ENCODE measurements around the gene ANKRD2.
"Not testable (repeated sequence)": the region's sequence is repeated elsewhere in the genome, so short reads cannot be mapped to it uniquely, and the experiment has no call there.

Gene ANKRD2

DNA sequence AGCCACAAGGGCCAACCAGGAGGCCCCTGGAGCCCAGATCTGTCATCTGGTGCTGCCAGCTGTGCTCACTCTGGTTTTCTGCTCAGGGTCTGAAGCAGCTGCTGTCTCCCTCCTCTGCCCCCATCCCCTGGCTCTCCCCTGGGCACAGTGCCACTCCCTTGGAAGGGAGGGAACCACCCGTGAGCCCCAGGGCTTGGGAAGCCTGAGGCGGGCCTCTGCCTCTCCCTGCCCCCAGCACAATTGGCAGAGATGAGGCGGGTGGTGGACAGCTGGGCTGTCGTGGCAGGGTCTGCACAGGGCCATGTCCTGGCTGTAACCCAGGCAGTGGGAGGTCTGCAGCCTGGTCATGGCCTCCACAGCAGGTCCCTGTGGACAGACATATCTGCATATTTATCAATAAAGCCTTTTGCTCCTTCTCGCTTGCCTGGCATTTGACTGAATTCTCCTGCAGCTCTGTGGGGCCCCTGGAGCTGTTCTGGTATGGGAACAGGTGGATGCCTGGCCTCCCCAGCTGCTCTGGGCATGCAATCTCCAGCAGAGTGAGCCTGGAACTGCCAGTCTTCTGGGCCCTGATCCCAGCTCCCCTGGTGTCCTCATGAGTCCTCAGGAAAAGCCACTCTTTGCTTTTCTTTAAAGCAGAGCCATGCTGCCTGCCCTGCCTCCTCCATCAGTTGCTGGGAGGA, 1.6 kb upstream of the ANKRD2 start:
- no peak for DNase-seq (ENCODE audit: insufficient read length, low spot score)
- FAIRE-seq, result no peak

DNA sequence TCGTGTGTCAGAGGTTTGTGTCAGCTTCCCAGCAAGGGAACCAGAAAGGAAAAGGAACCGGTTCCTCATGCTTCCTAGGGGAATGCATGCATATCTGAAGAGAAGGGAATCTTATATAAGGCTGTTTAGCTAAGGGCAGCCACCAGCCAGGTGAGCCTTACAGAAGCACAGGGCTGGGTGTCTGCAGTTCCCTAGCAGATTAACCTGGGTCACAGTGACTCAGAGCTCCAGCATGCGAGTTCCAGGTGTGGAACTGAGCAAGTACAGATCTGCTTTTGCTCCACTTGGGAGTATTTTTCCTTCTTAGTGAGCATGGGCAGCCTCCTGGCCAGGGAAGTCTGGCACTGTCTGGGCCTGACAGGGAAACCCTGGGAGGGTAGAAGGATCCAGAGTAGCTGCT, 957 bp upstream of the ANKRD2 start:
- FAIRE-seq (no peak), DNase-seq (ENCODE audit: insufficient read length, low spot score) (no peak)

DNA sequence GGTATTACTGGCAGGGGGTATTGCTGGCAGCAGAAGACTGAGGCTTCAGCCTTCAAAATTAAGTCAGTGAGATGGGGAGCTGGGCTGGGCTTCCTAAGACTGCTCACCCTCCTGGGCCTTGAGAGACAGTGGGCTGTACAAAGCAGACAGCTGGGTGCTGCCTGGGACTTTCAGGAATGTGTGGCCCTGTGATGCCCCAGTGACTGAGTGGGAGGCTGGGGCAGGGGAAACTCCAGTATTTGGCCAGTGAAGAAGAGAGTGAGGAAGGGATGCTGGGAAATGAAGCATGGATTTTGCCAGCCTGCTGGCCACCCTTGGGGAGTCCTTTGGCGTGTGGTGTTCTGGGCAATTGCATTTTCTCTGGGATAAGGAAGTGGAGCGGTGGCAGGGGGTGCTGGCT, 442 bp downstream of the ANKRD2 start:
- peak; percentile 54 for FAIRE-seq
- DNase-seq (ENCODE audit: insufficient read length, low spot score), result no peak

DNA sequence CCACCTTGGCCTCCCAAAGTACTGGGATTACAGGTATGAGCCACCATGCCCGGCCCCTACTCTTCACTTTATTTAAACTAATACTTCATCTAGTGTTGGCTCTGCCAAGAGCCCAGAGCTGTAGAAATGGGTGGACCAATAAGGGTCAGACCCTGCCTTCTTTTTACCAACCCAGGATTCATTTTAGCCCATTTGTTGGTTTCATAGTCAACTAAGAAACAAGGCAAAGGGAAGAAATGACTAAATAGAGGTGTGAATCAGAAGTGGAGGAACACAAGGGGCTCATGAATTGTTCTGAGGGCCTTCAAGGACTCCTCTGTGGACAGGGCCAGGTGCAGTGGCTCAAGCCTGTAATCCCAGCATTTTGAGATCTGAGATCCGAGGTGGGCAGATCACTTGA, 1.1 kb downstream of the ANKRD2 start:
- FAIRE-seq (no peak), DNase-seq (ENCODE audit: insufficient read length, low spot score) (no peak)

DNA sequence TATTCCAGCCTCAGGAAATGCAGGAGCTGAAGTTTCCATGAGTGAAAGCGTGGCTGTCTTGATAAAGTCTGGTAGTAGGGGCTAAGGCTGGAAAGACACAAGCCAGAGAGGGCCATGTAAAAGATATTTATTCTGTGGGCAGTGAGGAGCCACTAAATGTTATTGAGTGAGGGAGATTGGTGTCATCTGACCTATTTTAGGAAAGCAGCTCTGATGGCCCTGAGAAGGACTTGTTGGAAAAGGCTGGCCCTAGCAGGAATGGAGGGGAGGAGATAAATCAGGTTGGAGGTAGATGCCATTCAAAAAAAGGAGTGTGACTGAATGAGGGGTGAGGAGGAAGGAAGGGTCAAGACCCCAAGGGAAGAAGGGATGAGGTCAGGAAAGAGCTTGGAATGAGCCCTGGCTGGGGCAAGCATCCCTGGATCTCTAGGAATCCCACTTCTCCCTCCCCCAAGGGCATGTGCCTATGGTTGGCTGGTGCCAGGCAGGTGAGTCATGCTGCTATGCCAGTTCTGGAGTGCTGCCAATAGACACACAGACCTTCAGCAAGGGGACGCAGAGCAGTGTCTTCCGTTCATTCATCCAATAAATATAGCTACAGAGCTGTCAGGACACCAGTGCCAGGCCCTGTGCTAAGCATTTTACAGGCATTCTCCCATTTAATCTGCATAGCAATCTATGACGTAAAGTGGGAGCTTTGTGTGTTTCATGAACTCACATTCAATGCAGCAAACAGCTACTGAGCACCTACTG, 2.0 kb downstream of the ANKRD2 start:
- DNase-seq (ENCODE audit: insufficient read length, low spot score) (peak; percentile 98), FAIRE-seq (peak; percentile 99)

DNA sequence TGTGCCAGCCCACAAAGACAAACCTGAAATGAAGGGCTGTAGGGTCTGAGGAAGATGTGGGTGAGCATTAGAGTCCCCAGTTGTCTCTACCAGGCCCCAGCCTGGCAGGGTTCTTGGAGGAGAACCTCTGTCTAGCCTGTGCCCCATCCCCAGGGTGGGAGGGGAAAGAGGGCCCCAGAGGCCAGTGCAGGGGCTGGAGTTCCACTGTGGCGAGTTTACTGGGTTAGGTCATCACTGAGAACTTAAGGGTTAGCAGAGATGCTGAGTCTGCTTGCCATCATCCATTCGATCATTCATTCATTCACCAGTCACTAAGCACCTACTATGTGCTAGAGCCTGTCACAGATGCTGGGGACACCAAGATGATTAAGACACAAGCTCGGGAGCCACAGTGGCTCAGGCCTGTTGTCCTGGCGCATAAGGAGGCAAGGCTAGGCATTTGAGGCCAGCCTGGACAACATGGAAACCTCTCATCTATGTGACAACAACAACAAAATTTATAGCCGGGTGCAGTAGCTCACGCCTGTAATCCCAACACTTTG, 2.6 kb downstream of the ANKRD2 start:
- FAIRE-seq, result no peak
- peak; percentile 69 for DNase-seq (ENCODE audit: insufficient read length, low spot score)

DNA sequence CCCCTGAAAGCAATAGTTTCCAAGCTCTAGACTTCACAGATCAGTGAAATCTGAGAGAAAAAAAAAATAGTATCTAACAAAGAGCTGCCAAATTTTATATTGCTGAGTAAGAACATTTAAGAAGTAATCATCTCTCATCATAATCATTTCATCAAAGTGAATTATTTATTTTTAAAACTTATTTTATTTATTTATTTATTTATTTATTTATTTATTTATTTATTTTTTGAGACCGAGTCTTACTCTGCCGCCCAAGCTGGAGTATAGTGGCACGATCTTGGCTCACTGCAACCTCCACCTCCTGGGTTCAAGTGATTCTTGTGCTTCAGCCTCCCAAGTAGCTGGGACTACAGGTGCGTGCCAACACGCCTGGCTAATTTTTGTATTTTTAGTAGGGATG, 3.9 kb downstream of the ANKRD2 start:
- not testable (repeated sequence) for FAIRE-seq; DNase-seq (ENCODE audit: insufficient read length, low spot score)

DNA sequence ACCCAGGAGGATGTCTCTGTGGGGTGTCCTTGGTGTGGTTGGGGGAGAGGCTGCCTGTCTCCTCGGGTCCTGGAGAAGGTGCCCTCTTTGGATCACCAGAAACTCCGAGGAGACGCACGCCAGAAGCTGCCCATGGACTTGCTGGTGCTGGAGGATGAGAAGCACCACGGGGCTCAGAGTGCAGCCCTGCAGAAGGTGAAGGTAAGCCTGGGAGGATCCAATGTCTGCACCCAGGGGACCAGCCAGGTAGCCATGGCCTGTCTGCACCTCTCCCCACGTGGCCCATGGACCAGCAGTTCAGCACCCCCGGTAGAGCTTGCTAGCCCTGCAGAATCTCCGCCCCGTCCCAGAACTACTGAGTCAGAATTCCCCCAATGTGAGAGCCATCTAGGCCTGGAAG, 5.1 kb downstream of the ANKRD2 start:
- FAIRE-seq (no peak), DNase-seq (ENCODE audit: insufficient read length, low spot score) (no peak)

DNA sequence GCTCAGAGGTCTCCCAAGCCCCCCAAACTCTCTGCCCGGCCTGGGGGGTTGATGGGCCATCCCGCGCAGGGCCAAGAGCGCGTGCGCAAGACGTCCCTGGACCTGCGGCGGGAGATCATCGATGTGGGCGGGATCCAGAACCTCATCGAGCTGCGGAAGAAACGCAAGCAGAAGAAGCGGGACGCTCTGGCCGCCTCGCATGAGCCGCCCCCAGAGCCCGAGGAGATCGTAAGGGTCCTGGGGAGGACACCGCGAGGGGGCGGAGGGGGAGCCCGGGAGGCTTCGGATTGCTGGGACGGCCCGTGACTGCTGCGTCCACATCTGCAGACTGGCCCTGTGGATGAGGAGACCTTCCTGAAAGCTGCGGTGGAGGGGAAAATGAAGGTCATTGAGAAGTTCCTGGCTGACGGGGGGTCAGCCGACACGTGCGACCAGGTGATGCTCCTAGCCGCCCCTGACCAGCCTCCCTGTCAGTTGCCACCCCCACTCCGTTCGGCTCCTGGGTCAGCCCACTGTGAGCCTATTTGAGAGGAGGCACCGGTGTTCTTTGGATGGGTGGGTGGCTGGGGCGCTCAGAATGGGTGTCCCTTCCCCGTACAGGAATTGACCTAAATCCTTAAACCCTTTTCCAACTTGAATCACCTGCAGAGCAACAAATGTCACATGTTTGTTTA, 5.7 kb downstream of the ANKRD2 start:
- no peak for FAIRE-seq
- DNase-seq (ENCODE audit: insufficient read length, low spot score), result no peak

DNA sequence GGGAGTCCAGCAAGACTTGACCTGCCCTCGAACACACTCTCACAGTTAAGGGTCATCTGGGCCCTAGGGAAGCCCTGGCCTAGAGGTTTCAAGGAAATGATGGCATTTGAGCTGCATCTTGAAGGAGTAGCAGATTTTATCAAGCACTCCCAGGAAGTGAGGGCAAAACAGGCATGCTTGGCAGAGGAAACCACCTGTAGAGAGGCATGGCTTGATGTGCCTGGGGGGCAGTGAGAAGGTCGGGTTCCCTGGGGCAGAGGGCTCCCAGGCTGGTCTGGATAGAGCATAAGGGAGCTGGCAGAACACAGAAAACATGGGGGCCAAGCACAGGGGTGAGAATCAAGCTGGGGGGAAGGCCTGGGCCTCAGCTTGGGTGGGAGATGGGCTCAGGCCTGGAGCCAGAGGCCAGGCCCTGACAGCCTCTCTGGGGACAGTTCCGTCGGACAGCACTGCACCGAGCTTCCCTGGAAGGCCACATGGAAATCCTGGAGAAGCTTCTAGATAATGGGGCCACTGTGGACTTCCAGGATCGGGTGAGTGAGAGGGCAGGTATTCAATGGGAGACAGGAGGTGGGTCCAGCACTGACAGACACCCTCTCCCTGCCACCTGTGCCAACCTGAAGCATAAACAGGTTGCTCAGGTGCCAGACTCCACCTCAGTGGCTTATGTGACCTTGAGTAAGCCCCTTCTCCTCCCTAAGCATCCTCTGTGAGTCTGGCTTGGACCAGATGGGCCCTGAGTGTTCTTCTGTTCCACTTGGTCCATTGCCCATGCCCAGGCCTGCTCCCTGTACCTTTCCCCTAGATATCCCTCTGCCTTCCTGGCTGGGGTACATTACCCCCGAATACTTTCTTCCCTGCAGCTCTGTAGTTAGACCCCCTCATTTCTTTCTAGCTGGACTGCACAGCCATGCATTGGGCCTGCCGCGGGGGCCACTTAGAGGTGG, 8.1 kb downstream of the ANKRD2 start:
- no peak for DNase-seq (ENCODE audit: insufficient read length, low spot score)
- FAIRE-seq, result peak; percentile 28

DNA sequence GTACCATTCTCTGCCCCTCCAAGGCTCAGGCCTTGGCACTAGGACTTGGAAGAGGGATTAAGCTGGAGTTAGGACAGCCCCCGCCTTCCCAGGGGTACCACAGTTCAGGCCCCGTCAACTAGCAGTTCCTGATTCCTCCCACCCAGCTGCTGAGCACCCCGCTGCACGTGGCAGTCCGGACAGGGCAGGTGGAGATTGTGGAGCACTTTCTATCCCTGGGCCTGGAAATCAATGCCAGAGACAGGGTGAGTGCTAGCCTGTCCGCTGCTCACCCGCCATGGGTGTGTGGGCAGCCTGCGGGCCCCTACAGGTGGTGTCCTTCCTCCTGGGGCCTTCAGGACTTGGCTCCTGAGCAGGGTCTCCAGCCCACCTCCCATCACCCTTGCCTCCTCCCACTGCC, 9.6 kb downstream of the ANKRD2 start:
- FAIRE-seq (no peak), DNase-seq (ENCODE audit: insufficient read length, low spot score) (no peak)

DNA sequence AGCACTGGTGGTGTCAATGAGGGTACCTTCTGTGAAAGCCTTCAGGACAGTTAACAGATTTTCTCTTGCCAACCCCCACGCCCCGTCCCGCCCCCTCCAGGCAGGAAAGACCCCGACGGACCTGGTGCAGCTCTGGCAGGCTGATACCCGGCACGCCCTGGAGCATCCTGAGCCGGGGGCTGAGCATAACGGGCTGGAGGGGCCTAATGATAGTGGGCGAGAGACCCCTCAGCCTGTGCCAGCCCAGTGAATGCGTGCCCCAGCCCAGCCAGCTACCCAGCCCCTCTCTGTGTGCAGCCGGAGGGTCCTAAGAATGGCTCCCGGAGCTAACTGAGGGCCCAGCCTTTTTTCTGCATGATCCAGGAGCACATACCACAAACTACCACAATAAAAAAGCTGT, 10.9 kb downstream of the ANKRD2 start:
- DNase-seq (ENCODE audit: insufficient read length, low spot score) (no peak), FAIRE-seq (no peak)

DNA sequence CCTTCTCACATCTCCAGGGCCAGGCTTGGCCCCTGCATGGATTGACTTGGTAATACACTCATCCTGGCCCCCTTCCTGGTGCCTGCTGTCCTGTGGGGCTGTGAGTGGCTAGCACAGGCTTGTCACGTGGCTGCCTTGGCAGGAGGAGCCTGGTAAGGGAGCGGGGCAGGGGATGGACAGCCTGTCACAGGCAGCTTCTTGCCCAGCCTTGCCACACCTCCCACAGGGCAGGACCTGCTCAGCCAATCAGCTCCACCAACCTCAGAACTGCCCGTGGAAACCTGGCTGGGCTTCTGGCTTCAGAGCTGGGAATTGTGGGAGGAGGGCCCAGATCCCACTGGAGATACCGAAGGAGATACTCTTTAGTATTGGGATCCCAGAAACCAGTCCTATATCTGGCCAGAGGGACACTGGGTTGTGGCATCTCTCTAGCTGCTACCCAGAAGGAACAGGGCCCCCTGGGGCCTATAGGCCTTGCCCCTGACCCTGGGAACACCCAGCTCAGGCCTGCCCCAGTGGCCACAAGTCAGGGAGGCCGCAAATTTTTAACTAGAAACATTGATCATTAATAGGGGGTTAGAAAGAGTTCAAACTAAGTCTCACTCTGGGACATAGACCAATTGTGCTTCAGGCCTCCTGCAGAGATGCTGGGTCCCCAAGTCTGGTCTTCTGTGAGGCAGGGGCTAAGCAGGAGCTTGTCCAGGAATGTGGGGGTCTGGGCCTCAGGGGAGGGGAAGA, 11.7 kb downstream of the ANKRD2 start, which contains the start of gene HOGA1:
TSS of gene HOGA1 (plus strand) at position 330 of the 738 bp plus-strand sequence. CDS start at position 645, 315 bp downstream.
- FAIRE-seq, result peak; percentile 94

DNA sequence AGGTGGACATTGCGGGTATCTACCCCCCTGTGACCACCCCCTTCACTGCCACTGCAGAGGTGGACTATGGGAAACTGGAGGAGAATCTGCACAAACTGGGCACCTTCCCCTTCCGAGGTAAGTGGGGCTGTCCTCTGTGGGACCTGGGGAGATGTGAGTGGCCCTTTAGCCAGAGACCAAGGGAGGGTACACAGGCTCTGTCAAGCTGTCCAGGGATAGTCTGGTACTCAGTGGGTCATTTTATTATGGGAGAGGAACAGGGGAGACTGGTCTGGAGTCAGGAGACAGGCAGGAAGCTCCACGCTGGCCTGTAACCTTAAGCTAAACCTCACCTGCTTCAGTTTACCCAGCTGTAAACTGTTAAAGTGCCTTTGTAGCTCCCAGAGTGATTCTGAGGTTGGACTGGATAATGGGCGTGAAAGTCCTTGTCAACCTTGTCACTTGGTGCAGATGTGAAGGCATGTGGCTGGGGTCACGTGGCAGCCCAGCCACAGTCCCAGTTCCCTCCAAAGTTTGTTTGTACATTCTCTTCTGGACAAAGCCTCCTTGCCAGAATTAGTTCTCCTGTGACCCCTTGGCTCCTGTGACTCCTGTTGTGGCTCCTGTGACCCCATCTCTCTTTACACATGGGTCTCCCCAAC, 12.3 kb downstream of the ANKRD2 start:
- no peak for FAIRE-seq
- DNase-seq (ENCODE audit: insufficient read length, low spot score), result no peak

More for the DNA sequence above, 11.7 kb downstream of the ANKRD2 start, which contains the start of gene HOGA1:
- peak; percentile 94 for DNase-seq (ENCODE audit: insufficient read length, low spot score)

DNA sequence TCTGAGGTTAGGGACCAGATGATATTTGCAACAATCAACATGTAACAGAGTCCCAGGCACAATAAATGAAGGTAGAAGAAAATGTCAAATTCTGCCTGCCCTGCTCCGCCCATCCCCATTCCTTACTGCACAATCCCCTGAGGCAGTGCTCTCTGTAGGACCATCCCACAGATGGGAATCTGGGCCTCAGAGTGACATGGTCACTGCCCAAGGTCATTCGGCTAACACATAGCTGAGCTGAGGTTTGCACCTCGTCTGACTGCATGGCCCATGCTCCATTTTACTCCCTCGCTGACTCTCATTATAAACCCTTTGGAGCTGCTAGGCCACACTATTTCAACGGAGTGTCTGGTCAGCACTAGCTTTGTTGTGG, 12.8 kb downstream of the ANKRD2 start:
- DNase-seq (ENCODE audit: insufficient read length, low spot score), result no peak
- FAIRE-seq, result no peak

DNA sequence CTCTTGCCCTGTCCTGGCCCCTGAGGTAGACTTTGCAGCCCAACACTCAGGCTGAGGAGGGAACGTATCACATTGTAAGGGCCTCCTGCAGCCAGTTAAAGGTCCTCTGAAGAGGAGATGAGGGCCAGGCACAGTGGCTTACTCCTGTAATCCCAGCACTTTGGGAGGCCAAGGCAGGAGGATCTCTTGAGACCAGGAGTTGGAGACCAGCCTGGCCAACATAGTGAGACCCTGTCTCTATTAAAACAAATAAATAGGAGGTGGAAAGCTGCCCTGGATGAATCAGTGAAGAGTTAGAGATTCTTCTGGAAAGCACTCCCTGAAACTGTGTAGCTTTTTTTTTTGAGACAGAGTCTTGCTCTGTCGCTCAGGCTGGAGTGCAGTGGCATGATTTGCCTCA, 14.6 kb downstream of the ANKRD2 start:
- no peak for DNase-seq (ENCODE audit: insufficient read length, low spot score)
- no peak for FAIRE-seq

DNA sequence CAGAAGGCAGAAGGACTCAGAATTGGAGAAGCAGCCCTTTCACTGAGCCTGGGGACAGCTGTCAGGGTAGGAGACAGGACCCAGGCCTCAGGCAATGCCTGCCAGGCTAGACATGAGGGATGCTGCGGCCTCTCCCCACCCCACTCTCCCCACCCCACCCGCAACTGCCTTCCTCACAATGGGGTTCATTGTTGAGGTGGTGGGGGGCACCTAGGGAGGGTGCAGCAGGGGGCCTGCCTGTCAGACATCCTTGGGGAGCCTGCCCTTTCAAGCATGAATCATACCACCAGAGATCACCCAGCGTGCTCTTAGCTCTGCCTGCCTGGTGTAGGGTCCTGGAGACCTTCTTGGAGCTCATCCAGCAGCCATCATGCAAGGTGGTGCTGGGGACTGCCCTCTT, 16.9 kb downstream of the ANKRD2 start, which contains the start of gene C10orf62:
TSS of gene C10orf62 (plus strand) at position 243 of the 400 bp plus-strand sequence. CDS start 177 bp downstream, outside the sequence.
- DNase-seq (ENCODE audit: insufficient read length, low spot score), result no peak
- FAIRE-seq, result no peak

DNA sequence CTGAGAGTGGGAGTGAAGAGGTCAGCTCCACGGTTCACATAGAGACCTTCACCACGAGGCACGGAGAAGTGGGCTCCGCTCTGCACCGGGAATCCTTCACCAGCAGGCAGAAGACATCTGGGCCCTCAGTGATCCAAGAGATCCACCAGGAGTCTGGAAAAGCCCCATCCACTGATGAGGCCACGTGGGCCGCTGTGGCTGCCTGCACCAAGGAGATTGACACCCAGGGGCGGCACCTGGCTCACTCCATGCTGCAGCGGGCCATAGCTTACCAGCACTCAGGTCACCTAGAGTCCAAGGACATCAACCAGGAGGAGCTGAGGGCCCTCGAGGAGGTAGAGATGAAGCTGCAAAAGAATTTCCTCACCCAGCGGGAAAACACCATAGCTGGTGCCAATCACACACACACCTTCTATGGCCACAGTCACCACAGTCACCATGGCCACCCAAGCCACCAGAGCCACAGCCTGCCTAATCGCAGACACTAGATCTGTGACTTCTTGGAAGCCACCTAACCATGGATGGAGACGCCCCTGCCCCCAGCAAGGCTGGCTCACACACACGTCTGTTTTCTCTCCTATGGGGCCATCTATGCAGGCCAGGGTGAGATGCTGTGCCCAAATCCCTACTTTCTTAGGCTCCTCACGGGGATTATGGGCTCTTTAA, 17.6 kb downstream of the ANKRD2 start:
- DNase-seq (ENCODE audit: insufficient read length, low spot score) (no peak), FAIRE-seq (no peak)

Measured in HTR-8/SVneo (cell line).